NB4 (cell line): Measurements from ENCODE around the gene SHISA2.

Experiments used
- MYC ChIP-seq: IDR thresholded peaks from 2 replicates; pipeline ENCODE4 v1.6.1; 2011; ENCODE audit warnings: low read depth, low read length
- POLR2A ChIP-seq: IDR thresholded peaks from 2 replicates; pipeline ENCODE4 v1.6.1; 2011; ENCODE audit warnings: mild to moderate bottlenecking; ENCODE audit not compliant: insufficient read length; ENCODE audit errors: extremely low read depth
- TF ChIP-seq, protein P1 (sequence below): IDR thresholded peaks from one replicate; pipeline ENCODE4 v1.5.1; 2012; ENCODE audit warnings: low read depth, low read length
- TF ChIP-seq, protein P2 (sequence below): IDR thresholded peaks from 2 replicates; pipeline ENCODE4 v1.6.1; 2011; ENCODE audit warnings: low read depth, low read length

DNA sequence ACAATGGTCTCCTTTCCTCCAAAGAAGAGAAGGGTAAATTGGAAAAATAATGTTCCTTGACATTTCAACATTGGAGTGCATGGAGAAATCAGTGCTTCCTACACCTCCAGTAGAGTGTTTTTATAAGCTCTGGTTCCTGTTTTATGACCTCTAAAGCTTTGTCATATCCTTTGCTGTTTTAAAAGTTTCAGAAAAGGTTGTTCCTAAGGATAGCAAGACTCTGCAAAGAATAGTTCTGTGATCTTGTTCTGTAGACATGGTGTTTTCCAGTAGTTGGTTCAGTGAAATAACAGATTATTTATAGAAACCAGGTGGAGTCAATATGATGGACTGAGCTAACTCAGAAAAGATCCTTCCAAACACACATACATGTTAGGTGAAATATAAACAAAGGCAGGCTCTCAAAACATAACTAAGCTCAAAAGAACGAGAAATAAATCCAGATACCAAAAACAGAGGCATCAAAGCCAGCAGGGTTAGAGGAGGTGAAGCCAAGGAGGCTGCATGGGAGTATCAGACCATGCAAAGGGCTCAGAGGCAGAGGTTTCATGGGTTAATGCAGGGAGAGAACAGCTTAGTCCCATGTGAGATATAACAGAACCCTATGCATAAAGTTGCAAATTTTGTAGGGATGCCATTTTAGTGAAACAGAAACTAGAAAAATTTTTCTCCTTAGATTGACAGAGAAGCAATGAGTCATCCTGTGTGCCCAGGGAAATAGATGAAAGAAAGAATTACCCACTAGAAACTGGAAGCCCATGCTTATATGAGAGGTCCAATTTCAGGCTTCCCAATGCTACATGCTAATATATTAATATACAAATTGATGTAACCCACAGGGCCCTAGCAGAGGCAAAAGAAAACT lies 44.3 kb downstream of the SHISA2 start:
- TF ChIP-seq, protein P1, sequence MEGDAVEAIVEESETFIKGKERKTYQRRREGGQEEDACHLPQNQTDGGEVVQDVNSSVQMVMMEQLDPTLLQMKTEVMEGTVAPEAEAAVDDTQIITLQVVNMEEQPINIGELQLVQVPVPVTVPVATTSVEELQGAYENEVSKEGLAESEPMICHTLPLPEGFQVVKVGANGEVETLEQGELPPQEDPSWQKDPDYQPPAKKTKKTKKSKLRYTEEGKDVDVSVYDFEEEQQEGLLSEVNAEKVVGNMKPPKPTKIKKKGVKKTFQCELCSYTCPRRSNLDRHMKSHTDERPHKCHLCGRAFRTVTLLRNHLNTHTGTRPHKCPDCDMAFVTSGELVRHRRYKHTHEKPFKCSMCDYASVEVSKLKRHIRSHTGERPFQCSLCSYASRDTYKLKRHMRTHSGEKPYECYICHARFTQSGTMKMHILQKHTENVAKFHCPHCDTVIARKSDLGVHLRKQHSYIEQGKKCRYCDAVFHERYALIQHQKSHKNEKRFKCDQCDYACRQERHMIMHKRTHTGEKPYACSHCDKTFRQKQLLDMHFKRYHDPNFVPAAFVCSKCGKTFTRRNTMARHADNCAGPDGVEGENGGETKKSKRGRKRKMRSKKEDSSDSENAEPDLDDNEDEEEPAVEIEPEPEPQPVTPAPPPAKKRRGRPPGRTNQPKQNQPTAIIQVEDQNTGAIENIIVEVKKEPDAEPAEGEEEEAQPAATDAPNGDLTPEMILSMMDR = no peak
- TF ChIP-seq POLR2A (no peak), MYC (no peak)
- TF ChIP-seq, protein P2, sequence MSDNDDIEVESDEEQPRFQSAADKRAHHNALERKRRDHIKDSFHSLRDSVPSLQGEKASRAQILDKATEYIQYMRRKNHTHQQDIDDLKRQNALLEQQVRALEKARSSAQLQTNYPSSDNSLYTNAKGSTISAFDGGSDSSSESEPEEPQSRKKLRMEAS = no peak
